WTC11 (cell line): ENCODE data around the gene FA2H.

Source experiments
- CTCF ChIP-seq: fragments of 200-600 bp; IDR thresholded peaks from 2 replicates; pipeline ENCODE4 v1.8.0; 2022; ENCODE audit warnings: antibody characterized with exemption
- E2F1 ChIP-seq: sonication (generic); formaldehyde crosslinking; IDR thresholded peaks from 2 replicates; pipeline ENCODE4 v1.8.0; 2022; ENCODE audit warnings: mild to moderate bottlenecking, missing genetic modification reagents
- E2F4 ChIP-seq: sonication (generic); formaldehyde crosslinking; IDR thresholded peaks from 2 replicates; pipeline ENCODE4 v1.8.1; 2022; ENCODE audit warnings: low read depth, mild to moderate bottlenecking, moderate library complexity, missing genetic modification reagents, borderline replicate concordance
- MYBL2 ChIP-seq: sonication (generic); formaldehyde crosslinking; IDR thresholded peaks from 2 replicates; pipeline ENCODE4 v1.8.1; 2023; ENCODE audit warnings: mild to moderate bottlenecking, moderate library complexity, missing genetic modification reagents
- NR1H2 ChIP-seq: sonication (generic); formaldehyde crosslinking; IDR thresholded peaks from 2 replicates; pipeline ENCODE4 v1.9.0; 2021; ENCODE audit warnings: mild to moderate bottlenecking, moderate library complexity, missing genetic modification reagents
- SMAD4 ChIP-seq: sonication (generic); formaldehyde crosslinking; IDR thresholded peaks from 2 replicates; pipeline ENCODE4 v1.8.0; 2022; ENCODE audit warnings: mild to moderate bottlenecking, missing genetic modification reagents
- SP1 ChIP-seq: sonication (generic); formaldehyde crosslinking; conservative IDR thresholded peaks from 2 replicates; pipeline ENCODE4 v1.8.1; 2022; ENCODE audit warnings: missing genetic modification reagents
- TEAD4 ChIP-seq: sonication (generic); formaldehyde crosslinking; IDR thresholded peaks from 2 replicates; pipeline ENCODE4 v1.8.0; 2022; ENCODE audit warnings: mild to moderate bottlenecking, missing genetic modification reagents
- USF2 ChIP-seq: sonication (generic); formaldehyde crosslinking; IDR thresholded peaks from 2 replicates; pipeline ENCODE4 v1.8.1; 2023; ENCODE audit warnings: mild to moderate bottlenecking, missing genetic modification reagents, moderate library complexity

GRCh38 chr16:74677868-74678267 is 96.8 kb downstream of the FA2H start:
- TF ChIP-seq CTCF (no peak), TEAD4 (CRISPR knock-in tag) (no peak), E2F1 (CRISPR knock-in tag) (no peak), SMAD4 (CRISPR knock-in tag) (no peak), MYBL2 (no peak), NR1H2 (CRISPR knock-in tag) (no peak), USF2 (CRISPR knock-in tag) (no peak), E2F4 (CRISPR knock-in tag) (no peak), SP1 (no peak)
